ENCODE measurements around the gene PPM1H.

Gene PPM1H

GRCh38 chr12:62873826-62874448 lies 61.0 kb downstream of the PPM1H start:
- no peak for DNase-seq (ENCODE audit: low read depth in 2 of 2, low spot score in 1 of 2)

DNA sequence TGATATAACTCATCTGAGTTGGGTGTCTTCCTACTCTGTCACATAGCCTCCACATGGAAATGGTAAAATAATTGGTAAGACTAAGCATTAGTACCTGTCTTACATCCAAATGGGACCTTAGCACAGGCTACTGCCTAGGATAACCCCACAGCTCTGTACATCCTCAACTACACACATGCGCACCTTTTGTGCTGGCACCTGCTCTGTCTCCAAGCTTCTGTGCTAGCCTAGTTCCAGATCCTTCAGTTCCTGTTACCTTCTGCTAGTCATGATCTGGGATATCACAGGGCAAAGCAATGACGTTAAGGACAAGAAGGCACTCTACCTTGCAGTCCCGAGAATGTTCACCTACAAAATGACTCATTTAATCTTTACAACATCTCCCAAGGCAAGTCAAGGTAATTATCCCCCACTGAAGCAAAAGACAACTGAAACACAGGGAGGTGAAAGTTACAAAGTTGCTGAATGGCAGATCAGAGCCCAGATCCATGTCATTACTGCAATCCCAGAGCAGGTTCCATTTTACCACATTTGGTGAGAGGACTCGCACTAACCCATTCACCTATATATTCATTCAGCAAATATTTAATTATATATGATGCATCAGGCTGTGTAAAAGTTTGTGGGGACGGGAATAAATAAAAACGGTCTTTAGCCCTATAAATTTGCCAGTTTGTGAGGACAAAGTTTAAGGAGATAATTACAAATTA lies 61.7 kb downstream of the PPM1H start:
- no peak for DNase-seq (ENCODE audit: low read depth in 2 of 2, low spot score in 1 of 2)

- no peak for DNase-seq (ENCODE audit: low read depth in 2 of 2, low spot score in 1 of 2)
Measured at GRCh38 chr12:62868820-62869219, 66.1 kb downstream of the PPM1H start.

DNA sequence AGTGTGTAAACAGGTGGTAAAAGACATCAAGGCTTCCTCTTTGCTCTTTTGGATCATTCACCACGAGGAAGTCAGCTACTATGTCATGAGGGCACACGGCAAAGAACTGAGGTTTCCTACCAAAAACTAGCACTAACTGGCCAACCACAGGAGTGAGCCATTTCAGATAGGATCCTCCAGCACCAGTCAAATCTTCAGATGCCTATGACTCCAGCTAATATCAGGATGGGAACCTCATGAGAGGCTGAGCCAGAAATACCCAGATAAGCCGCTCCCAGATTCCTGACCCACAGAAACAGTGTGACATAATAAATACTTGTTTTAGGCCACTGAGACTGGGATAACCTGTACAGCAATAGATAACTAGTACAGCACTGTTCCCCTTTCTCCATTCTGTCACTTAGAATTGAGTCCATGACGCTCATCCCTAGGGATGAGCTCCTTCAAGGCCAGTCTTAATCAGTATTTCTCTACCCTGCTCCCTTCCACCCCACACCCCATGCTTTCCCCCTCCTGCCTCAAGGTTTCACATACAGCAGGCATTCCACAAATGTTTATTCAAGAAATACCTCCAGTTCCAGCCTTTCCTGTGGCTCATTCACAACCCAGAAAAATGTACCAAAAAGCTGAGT lies 68.4 kb downstream of the PPM1H start:
- DNase-seq (ENCODE audit: low read depth in 2 of 2, low spot score in 1 of 2): no peak

DNA sequence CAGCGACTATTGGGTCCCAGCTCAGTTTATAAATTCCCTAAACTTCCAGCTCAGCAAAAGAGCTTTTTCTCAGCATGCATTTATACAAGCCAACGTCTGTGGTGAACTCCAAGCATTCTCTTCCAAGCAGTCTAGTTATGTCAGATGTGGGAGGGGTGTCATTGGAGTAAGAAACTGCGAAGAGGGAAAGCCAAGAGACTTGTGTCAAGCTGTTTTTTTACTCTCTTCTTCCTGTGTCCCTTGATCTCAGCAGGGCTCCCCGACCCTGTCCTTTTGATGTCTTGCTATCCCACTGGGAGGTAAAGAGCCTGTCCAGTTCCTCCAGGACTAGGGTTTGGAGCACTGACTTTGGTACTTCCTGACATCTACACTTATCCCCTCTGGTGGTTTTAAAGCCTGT lies 69.0 kb downstream of the PPM1H start:
- DNase-seq (ENCODE audit: low read depth in 2 of 2, low spot score in 1 of 2): no peak

DNA sequence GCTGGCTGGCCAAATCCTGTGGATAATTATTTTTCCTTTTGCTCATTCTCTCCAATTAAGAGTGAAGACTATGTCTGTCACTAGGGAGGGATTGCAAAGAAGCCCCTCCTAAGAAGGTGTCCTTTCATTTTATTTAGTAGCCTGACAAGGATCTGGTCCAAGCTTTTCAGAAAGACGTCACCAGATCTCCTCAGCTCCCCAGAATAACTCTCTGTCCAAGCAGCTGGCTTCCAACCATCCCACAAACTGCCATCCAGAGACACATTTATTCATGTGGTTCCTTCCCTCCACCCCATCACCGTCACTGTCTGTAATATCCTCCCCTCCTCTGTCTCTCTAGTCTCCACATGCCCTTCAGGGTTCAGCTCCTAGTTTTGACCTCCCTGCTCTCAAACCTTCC lies 69.9 kb downstream of the PPM1H start:
- DNase-seq (ENCODE audit: low read depth in 2 of 2, low spot score in 1 of 2): no peak

GRCh38 chr12:62862259-62862881 lies 72.6 kb downstream of the PPM1H start:
- no peak for DNase-seq (ENCODE audit: low read depth in 2 of 2, low spot score in 1 of 2)

DNA sequence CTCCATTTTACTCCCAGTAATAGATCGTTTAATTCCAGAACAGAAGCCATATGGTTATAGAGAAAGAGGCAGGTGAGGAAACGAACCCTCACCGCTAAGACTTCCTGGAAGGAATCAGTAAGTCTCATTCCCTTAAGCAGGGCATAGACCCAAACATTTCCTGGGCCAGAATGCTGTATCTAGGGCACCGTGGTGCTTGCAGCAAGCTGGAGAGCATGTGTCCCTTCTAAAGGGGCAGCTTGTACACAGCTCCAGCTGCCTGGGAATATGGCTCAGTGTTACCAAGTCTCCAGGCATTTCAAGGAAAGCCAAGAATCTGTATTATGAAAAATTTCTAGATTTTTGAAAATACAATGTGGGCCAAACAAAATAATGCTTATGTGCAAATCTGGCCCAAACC lies 73.4 kb downstream of the PPM1H start:
- DNase-seq (ENCODE audit: low read depth in 2 of 2, low spot score in 1 of 2): no peak

- no peak for DNase-seq (ENCODE audit: low read depth in 2 of 2, low spot score in 1 of 2)
Measured at GRCh38 chr12:62860501-62861411, 74.2 kb downstream of the PPM1H start.

DNA sequence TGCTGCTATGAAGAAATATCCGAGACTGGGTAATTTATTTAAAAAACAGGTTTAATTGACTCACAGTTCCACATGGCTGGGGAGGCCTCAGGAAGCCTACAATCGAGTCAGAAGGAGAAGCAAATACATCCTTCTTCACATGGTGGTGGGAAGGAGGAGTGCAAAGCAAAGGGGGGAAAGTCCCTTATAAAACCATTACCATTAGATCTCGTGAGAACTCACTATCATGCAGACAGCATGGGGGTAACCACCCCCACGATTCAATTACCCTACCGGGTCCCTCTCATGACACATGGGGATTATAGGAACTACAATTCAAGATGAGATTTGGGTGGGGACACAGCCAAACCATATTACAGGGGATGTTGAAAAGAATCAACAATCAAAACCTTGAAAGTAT lies 74.9 kb downstream of the PPM1H start:
- DNase-seq (ENCODE audit: low read depth in 2 of 2, low spot score in 1 of 2): no peak

GRCh38 chr12:62859321-62859737 lies 75.6 kb downstream of the PPM1H start:
- no peak for DNase-seq (ENCODE audit: low read depth in 2 of 2, low spot score in 1 of 2)

DNA sequence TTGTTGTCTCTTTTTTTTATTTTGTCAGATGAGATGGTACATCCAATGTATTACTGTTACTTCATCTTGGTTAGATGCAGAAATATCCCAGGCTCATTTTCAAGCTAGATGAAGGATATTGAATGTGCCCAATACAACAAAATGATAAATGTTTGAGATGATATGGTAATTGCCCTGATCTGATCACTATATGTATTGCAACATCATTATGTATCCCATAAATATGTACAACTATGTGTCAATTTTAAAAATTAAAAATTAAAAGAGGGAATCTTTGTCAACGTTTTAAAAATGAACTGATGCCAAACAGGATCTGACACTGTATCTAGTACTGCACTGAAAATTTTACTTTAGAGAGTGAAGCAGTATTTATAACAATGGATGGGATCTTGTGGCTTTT lies 78.5 kb downstream of the PPM1H start:
- DNase-seq (ENCODE audit: low read depth in 2 of 2, low spot score in 1 of 2): no peak

- no peak for DNase-seq (ENCODE audit: low read depth in 2 of 2, low spot score in 1 of 2)
Measured at GRCh38 chr12:62854024-62854423, 80.9 kb downstream of the PPM1H start.

- DNase-seq (ENCODE audit: low read depth in 2 of 2, low spot score in 1 of 2): no peak
Measured at GRCh38 chr12:62849398-62849797, 85.6 kb downstream of the PPM1H start.

DNA sequence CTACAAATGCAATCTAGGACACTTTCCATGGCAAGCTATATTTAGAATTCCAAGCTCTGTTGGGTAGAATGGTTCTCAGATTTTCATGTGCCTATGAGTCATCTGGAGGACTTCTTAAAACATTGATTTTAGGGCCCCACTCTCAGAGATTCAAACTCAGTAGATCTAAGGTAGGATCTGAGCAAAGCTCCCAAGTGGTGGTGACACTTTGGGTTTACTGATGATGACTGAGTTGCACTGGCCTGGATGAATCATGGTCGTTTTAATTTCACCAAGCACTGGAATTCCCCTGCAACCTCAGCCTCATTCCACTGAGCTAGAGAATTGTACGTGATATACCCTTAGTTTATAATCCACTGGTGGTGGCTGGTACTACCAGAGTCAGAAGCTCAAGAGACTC lies 86.5 kb downstream of the PPM1H start:
- no peak for DNase-seq (ENCODE audit: low read depth in 2 of 2, low spot score in 1 of 2)

GRCh38 chr12:62847709-62848108 lies 87.2 kb downstream of the PPM1H start:
- no peak for DNase-seq (ENCODE audit: low read depth in 2 of 2, low spot score in 1 of 2)

- no peak for DNase-seq (ENCODE audit: low read depth in 2 of 2, low spot score in 1 of 2)
Measured at GRCh38 chr12:62846491-62846890, 88.5 kb downstream of the PPM1H start.

DNA sequence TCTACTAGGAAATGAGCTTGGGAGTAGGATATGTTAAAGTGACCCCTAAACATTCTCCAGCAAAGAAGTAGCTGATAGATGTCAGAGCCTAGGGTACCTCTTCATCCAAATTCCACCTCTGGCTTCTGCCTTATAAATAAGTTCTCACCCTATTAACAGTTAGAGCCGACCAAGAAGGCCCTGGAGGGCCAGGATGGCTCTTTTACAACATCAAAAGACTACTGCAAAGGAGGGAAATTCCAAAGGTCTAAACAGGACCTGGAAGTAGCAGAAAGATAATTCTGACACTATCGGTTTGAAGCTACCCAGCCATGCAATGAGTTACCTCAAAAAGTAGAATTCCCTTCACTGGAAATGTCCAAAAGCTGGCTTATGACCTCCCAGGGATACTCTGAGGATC lies 90.0 kb downstream of the PPM1H start:
- DNase-seq (ENCODE audit: low read depth in 2 of 2, low spot score in 1 of 2): no peak

DNA sequence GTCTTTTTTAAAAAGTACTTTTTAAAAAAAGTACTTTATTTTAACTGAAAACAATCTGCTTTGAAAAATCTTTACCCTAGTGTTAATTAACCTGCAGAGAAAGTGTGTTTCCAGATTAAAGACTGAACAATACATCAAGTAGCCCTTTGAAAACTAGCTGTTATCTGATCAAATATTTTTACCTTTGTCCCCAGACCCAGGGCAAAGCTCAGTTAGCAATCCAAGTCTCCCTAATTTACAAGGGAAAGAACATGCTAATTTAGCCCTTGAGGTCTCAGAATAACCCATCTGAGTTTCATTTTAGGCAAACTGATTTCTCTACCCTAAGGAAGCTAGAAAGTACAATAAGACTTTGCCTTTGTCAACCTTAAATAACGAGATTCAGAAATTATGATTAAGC lies 91.2 kb downstream of the PPM1H start:
- DNase-seq (ENCODE audit: low read depth in 2 of 2, low spot score in 1 of 2): no peak

DNA sequence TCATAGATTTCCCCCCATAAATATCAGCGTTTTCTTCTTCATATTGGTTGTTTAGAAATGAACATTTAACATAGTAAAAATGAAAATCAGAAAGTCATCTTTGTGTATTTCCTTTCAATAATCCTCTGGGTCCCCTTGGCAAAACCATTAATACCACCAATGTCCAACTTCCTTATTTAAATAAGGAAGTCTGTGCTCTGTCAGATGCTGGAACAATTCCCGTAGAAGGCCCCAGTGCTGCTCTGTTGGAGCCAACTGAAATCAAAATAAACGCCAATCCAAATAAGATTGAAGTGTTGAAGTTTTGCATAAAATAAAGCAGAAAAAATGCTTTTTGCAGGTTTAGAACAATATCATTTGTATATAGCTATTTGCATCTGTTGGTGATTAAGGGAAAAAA lies 93.1 kb downstream of the PPM1H start:
- no peak for DNase-seq (ENCODE audit: low read depth in 2 of 2, low spot score in 1 of 2)

- no peak for DNase-seq (ENCODE audit: low read depth in 2 of 2, low spot score in 1 of 2)
Measured at GRCh38 chr12:62840806-62841205, 94.1 kb downstream of the PPM1H start.
